ENCODE data around the gene REXO1. TPM values are rescaled to one million over a fixed set of nuclear protein-coding genes. Genes with fewer than 3 reads are reported as not detected.

REXO1 gene, protein sequence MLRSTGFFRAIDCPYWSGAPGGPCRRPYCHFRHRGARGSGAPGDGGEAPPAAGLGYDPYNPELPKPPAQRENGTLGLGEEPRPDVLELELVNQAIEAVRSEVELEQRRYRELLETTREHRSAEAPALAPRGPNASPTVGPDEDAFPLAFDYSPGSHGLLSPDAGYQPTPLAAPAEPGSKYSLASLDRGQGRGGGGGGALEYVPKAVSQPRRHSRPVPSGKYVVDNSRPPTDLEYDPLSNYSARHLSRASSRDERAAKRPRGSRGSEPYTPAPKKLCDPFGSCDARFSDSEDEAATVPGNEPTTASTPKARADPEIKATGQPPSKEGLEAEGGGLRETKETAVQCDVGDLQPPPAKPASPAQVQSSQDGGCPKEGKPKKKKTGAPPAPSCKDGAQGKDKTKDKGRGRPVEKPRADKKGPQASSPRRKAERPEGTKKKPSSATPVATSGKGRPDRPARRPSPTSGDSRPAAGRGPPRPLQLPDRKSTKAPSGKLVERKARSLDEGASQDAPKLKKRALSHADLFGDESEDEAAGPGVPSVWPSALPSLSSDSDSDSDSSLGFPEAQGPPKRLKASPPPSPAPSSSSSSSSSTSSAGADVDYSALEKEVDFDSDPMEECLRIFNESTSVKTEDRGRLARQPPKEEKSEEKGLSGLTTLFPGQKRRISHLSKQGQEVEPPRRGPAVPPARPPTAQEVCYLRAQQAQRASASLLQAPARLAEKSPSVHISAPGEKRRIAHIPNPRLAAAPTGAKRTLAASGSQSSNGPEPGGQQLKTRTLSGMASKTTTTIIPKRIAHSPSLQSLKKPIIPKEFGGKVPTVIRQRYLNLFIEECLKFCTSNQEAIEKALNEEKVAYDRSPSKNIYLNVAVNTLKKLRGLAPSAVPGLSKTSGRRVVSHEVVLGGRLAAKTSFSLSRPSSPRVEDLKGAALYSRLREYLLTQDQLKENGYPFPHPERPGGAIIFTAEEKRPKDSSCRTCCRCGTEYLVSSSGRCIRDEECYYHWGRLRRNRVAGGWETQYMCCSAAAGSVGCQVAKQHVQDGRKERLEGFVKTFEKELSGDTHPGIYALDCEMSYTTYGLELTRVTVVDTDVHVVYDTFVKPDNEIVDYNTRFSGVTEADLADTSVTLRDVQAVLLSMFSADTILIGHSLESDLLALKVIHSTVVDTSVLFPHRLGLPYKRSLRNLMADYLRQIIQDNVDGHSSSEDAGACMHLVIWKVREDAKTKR
- 3.7 TPM for total RNA-seq (2013)
- polyA plus RNA-seq, result 10 to 100 TPM in 1 of 3 donors, 1 to 10 TPM in 2; 2.8 to 60.8 (median 3.0) TPM
- 14.4 and 19.7 TPM in 2 replicates for polyA minus RNA-seq
- total RNA-seq, result 22.0 to 66.4 (median 28.5) reads per million in 11 experiments

DNA sequence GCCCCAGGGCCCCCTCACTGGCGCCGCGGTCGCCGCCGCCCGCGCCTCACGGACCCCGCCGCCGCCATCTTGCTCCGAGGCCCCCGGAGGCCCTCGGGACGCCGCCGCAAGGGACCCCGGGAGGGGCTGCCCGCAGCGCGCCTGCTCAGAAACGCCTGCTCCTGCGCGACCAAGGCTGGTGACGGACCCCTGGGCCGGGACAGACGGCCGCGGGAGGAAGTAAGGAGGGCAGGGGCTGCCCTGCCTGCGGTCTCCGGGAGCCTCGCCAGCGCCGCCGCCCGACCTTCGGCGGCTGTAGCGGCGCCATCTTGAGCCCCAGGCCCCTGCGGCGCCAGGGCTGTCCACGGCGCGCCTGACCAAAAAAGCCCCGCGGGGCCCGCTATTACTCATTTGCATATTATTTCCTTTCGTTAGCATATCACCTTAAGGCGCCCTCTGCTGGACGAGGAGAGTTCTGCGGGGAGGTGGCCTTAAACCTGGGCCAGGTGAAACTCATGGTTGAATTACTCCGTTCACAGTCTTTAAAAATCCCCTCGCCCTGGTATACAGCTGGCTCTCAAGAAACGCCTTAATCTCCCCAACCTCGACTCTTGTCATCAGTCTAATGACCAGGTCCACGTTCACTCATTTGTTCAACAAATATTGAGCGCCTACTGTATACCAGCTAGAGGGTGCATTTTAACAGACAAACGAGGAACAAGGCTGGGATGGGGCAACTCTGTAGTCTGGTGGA lies at the start of gene REXO1:
Gene REXO1 (minus strand): TSS at position 85 of the 733 bp plus-strand sequence. CDS start 125 bp downstream, outside the sequence.
- H3K4me1 ChIP-seq (ENCODE audit: control insufficient read depth in 1 of 2, insufficient read depth in 2 of 2, low read length in 2 of 2), result peaks cover 34 to 53% of the 10 kb centered on the region in 2 donors
- peak within 1 kb of the TSS; percentile 85 to 91 for H3K4me3 Mint-ChIP-seq
- H3K9ac ChIP-seq (ENCODE audit: insufficient read depth, low read length, poor library complexity, severe bottlenecking), result peak within 1 kb of the TSS; percentile 98
- intact Hi-C loops (cut with micrococcal nuclease), result no loop called here
- WGBS (ENCODE audit: insufficient coverage), result under 1% methylated on average over 56 of the region's 60 CpGs
- peaks cover 46% of the 10 kb centered on the region for H3K4me1 Mint-ChIP-seq
- peaks cover 4 to 9% (median 7%) of the 10 kb centered on the region in 3 donors for H3K27me3 Mint-ChIP-seq (ENCODE audit: low read depth in 3 of 3)
- H3K27me3 ChIP-seq (ENCODE audit: control insufficient read depth in 2 of 2, insufficient read depth in 2 of 2, low read length in 2 of 2), result no peaks in the 10 kb centered on the region
- peaks cover 7 to 26% of the 10 kb centered on the region in 2 donors for H3K36me3 ChIP-seq (replicated peaks in 1 of 2; ENCODE audit: control insufficient read depth in 1 of 2, insufficient read depth in 2 of 2, low read length in 2 of 2)
- H2AFZ ChIP-seq (ENCODE audit: insufficient read depth, low read depth, low read length, poor library complexity, severe bottlenecking), result peak within 1 kb of the TSS; percentile 78
- peaks cover 84% of the 10 kb centered on the region for H4K20me1 ChIP-seq (ENCODE audit: insufficient read depth, low read length)
- peak within 1 kb of the TSS; percentile 91 to 96 (median 92) for H3K27ac Mint-ChIP-seq
- TF ChIP-seq, protein P1, sequence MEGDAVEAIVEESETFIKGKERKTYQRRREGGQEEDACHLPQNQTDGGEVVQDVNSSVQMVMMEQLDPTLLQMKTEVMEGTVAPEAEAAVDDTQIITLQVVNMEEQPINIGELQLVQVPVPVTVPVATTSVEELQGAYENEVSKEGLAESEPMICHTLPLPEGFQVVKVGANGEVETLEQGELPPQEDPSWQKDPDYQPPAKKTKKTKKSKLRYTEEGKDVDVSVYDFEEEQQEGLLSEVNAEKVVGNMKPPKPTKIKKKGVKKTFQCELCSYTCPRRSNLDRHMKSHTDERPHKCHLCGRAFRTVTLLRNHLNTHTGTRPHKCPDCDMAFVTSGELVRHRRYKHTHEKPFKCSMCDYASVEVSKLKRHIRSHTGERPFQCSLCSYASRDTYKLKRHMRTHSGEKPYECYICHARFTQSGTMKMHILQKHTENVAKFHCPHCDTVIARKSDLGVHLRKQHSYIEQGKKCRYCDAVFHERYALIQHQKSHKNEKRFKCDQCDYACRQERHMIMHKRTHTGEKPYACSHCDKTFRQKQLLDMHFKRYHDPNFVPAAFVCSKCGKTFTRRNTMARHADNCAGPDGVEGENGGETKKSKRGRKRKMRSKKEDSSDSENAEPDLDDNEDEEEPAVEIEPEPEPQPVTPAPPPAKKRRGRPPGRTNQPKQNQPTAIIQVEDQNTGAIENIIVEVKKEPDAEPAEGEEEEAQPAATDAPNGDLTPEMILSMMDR (IDR thresholded peaks at IDR 0.05), result peak; percentile 99
- H3K36me3 Mint-ChIP-seq, result peaks cover 5 to 39% of the 10 kb centered on the region in 2 donors
- H3K4me3 ChIP-seq (replicated peaks in 1 of 3; ENCODE audit: low read depth in 2 of 3, low read length in 3 of 3), result peak within 1 kb of the TSS; percentile 85 to 96 (median 89)
- H3K79me2 ChIP-seq (ENCODE audit: insufficient read depth, low read length), result peaks cover 73% of the 10 kb centered on the region
- H3K9me3 ChIP-seq (replicated peaks in 1 of 2; ENCODE audit: control insufficient read depth in 1 of 2, insufficient read depth in 1 of 2, low read length in 2 of 2), result no peaks in the 10 kb centered on the region
- H3K9me3 Mint-ChIP-seq, result no peaks in the 10 kb centered on the region
- peak; percentile 91 to 94 (median 92) for DNase-seq
- peak within 1 kb of the TSS; percentile 97 for H3K4me2 ChIP-seq (replicated peaks; ENCODE audit: extremely low read depth, low read length, poor library complexity, severe bottlenecking)
- H3K27ac ChIP-seq (ENCODE audit: low read depth in 1 of 2, low read length in 2 of 2), result peak within 1 kb of the TSS; percentile 69 to 95

Data from CD14-positive monocyte (primary cell).